H1 (cell line): ENCODE measurements around the gene PPP1R27. TPM values are rescaled to one million over a fixed set of nuclear protein-coding genes. Genes with fewer than 3 reads are reported as not detected.

Experiments used
- CTCF ChIA-PET: fragments of 300-600 bp; sonication (Branson Sonifier 250); formaldehyde crosslinking; loops from one replicate; lab custom pipeline; 2021; ENCODE audit not compliant: partially characterized antibody; lab: Charles Lee
- POLR2A ChIA-PET: fragments of 300-600 bp; sonication (Branson Sonifier 250); formaldehyde crosslinking; loops from one replicate; lab custom pipeline; 2021; ENCODE audit warnings: inconsistent platforms; ENCODE audit not compliant: partially characterized antibody; lab: Charles Lee
- DNase-seq, 2 experiments: peaks; one replicate each; pipeline versions ENCODE4 v3.0.0 to v3.0.0-alpha.2; 2010 to 2022; ENCODE audit warnings: low spot score in 2 of 2, low read depth in 1 of 2, mixed read lengths in 1 of 2
- FAIRE-seq: peaks from 2 replicates; lab custom pipeline; 2011; peaks lifted over from hg19 to GRCh38; lab: Jason Lieb, UNC
- H2AFZ ChIP-seq: 2 replicates; pipeline ENCODE4 v1.8.1; 2012; ENCODE audit warnings: low read length, inconsistent platforms
- H2AK5ac ChIP-seq: 2 replicates; pipeline ENCODE4 v1.6.1; 2013; ENCODE audit warnings: low read depth, low read length
- H2BK120ac ChIP-seq: replicated peaks from 2 replicates; pipeline ENCODE3; 2013; ENCODE audit warnings: low read depth, low read length, inconsistent platforms
- H2BK12ac ChIP-seq: 2 replicates; pipeline ENCODE4 v1.6.1; 2013; ENCODE audit warnings: low read depth, low read length
- H2BK15ac ChIP-seq: 2 replicates; pipeline ENCODE4 v1.6.1; 2013; ENCODE audit warnings: low read length
- H2BK20ac ChIP-seq: 2 replicates; pipeline ENCODE4 v1.6.1; 2013; ENCODE audit warnings: low read length
- H2BK5ac ChIP-seq: 2 replicates; pipeline ENCODE4 v1.6.1; 2013; ENCODE audit warnings: low read depth, low read length
- H3K14ac ChIP-seq: 2 replicates; pipeline ENCODE4 v1.6.1; 2013; ENCODE audit warnings: inconsistent platforms; ENCODE audit not compliant: insufficient read length
- H3K18ac ChIP-seq: 2 replicates; pipeline ENCODE4 v1.6.1; 2013; ENCODE audit warnings: low read length; ENCODE audit errors: extremely low read depth
- H3K23ac ChIP-seq: 2 replicates; pipeline ENCODE4 v1.6.1; 2013; ENCODE audit warnings: inconsistent platforms; ENCODE audit not compliant: insufficient read length
- H3K23me2 ChIP-seq: 2 replicates; pipeline ENCODE4 v1.6.1; 2013; ENCODE audit warnings: low read depth, low read length
- H3K27ac ChIP-seq: 2 replicates; pipeline ENCODE4 v1.6.1; 2011; ENCODE audit warnings: low read depth, low read length, inconsistent platforms
- H3K27me3 ChIP-seq, 4 experiments: replicated peaks in 1 of 4; 1 replicate in 1 of 4; 2 replicates in 3 of 4; pipeline versions ENCODE4 v1.6.1 to v1.8.1; 2011 to 2013; ENCODE audit warnings: low read length in 3 of 4, mild to moderate bottlenecking in 3 of 4, inconsistent platforms in 2 of 4, mixed read lengths in 2 of 4, moderate library complexity in 1 of 4; ENCODE audit not compliant: control insufficient read depth in 3 of 4, insufficient read depth in 3 of 4; ENCODE audit errors: extremely low read depth in 1 of 4
- H3K36me3 ChIP-seq, 4 experiments: 2 replicates each; pipeline versions ENCODE4 v1.6.1 to v1.8.1; 2011 to 2013; ENCODE audit warnings: mild to moderate bottlenecking in 4 of 4, low read length in 3 of 4, moderate library complexity in 2 of 4, control low read depth in 1 of 4, inconsistent platforms in 1 of 4; ENCODE audit not compliant: insufficient read depth in 4 of 4, control insufficient read depth in 2 of 4
- H3K4ac ChIP-seq: replicated peaks from 2 replicates; pipeline ENCODE3; 2013; ENCODE audit warnings: low read length, low read depth, mixed read lengths, inconsistent platforms; ENCODE audit not compliant: insufficient read length
- H3K4me1 ChIP-seq, 4 experiments: replicated peaks in 1 of 4; 1 replicate in 1 of 4; 2 replicates in 3 of 4; pipeline versions ENCODE4 v1.6.1 to v1.8.1; 2011 to 2013; ENCODE audit warnings: low read length in 3 of 4, inconsistent platforms in 2 of 4, mixed read lengths in 1 of 4; ENCODE audit not compliant: insufficient read depth in 4 of 4, control insufficient read depth in 3 of 4
- H3K4me2 ChIP-seq, 2 experiments: 2 replicates each; pipeline versions ENCODE4 v1.6.1 to v1.8.1; 2011 to 2013; ENCODE audit warnings: low read depth in 2 of 2, low read length in 2 of 2, control low read depth in 1 of 2, inconsistent platforms in 1 of 2, mild to moderate bottlenecking in 1 of 2; ENCODE audit not compliant: insufficient read depth in 1 of 2
- H3K4me3 ChIP-seq, 4 experiments: fragments of 200-600, 300-600 bp in 1 of 4; sonication (generic), shearing (Covaris generic), sonication (Bioruptor Twin) in 1 of 4; 2 replicates each; pipeline versions ENCODE4 v1.5.1 to v1.8.1; 2011 to 2016; ENCODE audit warnings: low read length in 4 of 4, low read depth in 3 of 4, control low read depth in 2 of 4, inconsistent platforms in 2 of 4, mild to moderate bottlenecking in 2 of 4, mixed read lengths in 1 of 4, moderate library complexity in 1 of 4; ENCODE audit not compliant: insufficient read depth in 2 of 4; ENCODE audit errors: extremely low read depth in 1 of 4
- H3K56ac ChIP-seq: replicated peaks from 2 replicates; pipeline ENCODE3; 2013; ENCODE audit warnings: low read depth, mild to moderate bottlenecking, mixed read lengths, low read length, inconsistent platforms; ENCODE audit not compliant: insufficient read length
- H3K79me1 ChIP-seq: 2 replicates; pipeline ENCODE4 v1.6.1; 2013; ENCODE audit warnings: low read depth, low read length, control low read depth
- H3K79me2 ChIP-seq, 2 experiments: 2 replicates each; pipeline versions ENCODE4 v1.6.1 to v1.8.1; 2012 to 2013; ENCODE audit warnings: low read length in 2 of 2, mild to moderate bottlenecking in 2 of 2, inconsistent platforms in 1 of 2; ENCODE audit not compliant: insufficient read depth in 2 of 2, control insufficient read depth in 1 of 2
- H3K9ac ChIP-seq, 4 experiments: replicated peaks in 1 of 4; 1 replicate in 1 of 4; 2 replicates in 3 of 4; pipeline versions ENCODE4 v1.6.1 to v1.8.1; 2011 to 2013; ENCODE audit warnings: low read depth in 3 of 4, low read length in 3 of 4, control low read depth in 2 of 4, mild to moderate bottlenecking in 2 of 4, moderate library complexity in 2 of 4, inconsistent platforms in 1 of 4; ENCODE audit errors: extremely low read depth in 1 of 4
- H3K9me3 ChIP-seq, 2 experiments: 2 replicates each; pipeline versions ENCODE4 v1.6.1 to v1.8.1; 2012 to 2013; ENCODE audit warnings: mild to moderate bottlenecking in 2 of 2, moderate library complexity in 2 of 2, control low read depth in 1 of 2, inconsistent platforms in 1 of 2, low read depth in 1 of 2, low read length in 1 of 2, mixed read lengths in 1 of 2; ENCODE audit not compliant: insufficient read depth in 2 of 2
- H4K20me1 ChIP-seq, 2 experiments: replicated peaks in 1 of 2; 2 replicates each; pipeline versions ENCODE3 to v1.8.1; 2011 to 2013; ENCODE audit warnings: inconsistent platforms in 2 of 2, low read length in 2 of 2, mild to moderate bottlenecking in 1 of 2; ENCODE audit not compliant: insufficient read depth in 2 of 2, control insufficient read depth in 1 of 2
- H4K5ac ChIP-seq: 2 replicates; pipeline ENCODE4 v1.6.1; 2013; ENCODE audit warnings: low read length, low read depth, mixed read lengths, inconsistent platforms; ENCODE audit not compliant: insufficient read length
- H4K8ac ChIP-seq: 2 replicates; pipeline ENCODE4 v1.8.0; 2013; ENCODE audit warnings: mild to moderate bottlenecking, moderate library complexity, low read length, inconsistent platforms; ENCODE audit not compliant: insufficient read depth; ENCODE audit errors: extremely low read depth
- H4K91ac ChIP-seq: replicated peaks from 2 replicates; pipeline ENCODE3; 2013; ENCODE audit warnings: low read length, mixed read lengths, inconsistent platforms; ENCODE audit not compliant: insufficient read length
- BACH1 ChIP-seq: IDR thresholded peaks from 2 replicates; pipeline ENCODE4 v1.6.1; 2012; ENCODE audit warnings: low read length, improper control_type of control experiment
- WGBS, 2 experiments: shearing (Covaris generic) in 1 of 2; methylation state at CpG; one replicate each; pipeline versions ENCODE4 v1.1.6 to v1.1.7; 2013 to 2015; ENCODE audit warnings: low lambda C conversion rate in 2 of 2, mixed read lengths in 2 of 2, inconsistent platforms in 1 of 2, low coverage in 1 of 2, missing lambda C conversion rate in 1 of 2; ENCODE audit not compliant: insufficient replicate concordance in 2 of 2, insufficient coverage in 1 of 2, insufficient read length in 1 of 2; ENCODE audit errors: extremely low coverage in 1 of 2, missing lambda C conversion rate in 1 of 2; 5-methylcytosine and 5-hydroxymethylcytosine counted together
- polyA plus RNA-seq, 7 experiments: library from polyadenylated mRNA; depleted of rRNA in 3 of 7; stranded (reverse) in 5 of 7; unstranded in 2 of 7; fragments of >200 nt in 5 of 7; fragments of 200-250 nt in 2 of 7; gene quantifications; 1 replicate in 5 of 7; 2 replicates in 1 of 7; 4 replicates in 1 of 7; pipeline versions ENCODE4 v1.2.1 to v1.2.3, GENCODE V29; 2011 to 2013; ENCODE audit warnings: missing spikeins in 2 of 7, mixed read lengths in 2 of 7
- total RNA-seq: library from RNA; stranded (reverse); fragmentation: NEBNext Ultra II Directional; extraction: Animal tissue kit (Norgen Biotek cat#: 25700); gene quantifications from 2 replicates; pipeline ENCODE4 v1.2.1, GENCODE V29; 2021

PPP1R27 gene
- total and polyA plus RNA-seq, 2 of the 8 experiments (the other 6 are each of a cell fraction or from before 2014, with no cell fraction given), result 0.27 TPM; not detected in 1

- no peaks in the 10 kb centered on the region for H3K79me1 ChIP-seq
- H2BK5ac ChIP-seq, result no peak overlapping the region
- H3K9ac ChIP-seq, result no peak overlapping the region; a peak in 1 of 7 replicates
- peak overlapping the region; percentile 100 for H3K56ac ChIP-seq
- POLR2A ChIA-PET, result interaction anchor here (1.0 kb wide), 1 partner anchor 57 kb away, joined by 5 read pairs; no protein-coding TSS in a partner anchor
- no peak overlapping the region for H3K4me2 ChIP-seq
- no peak overlapping the region for H2AFZ ChIP-seq
- H3K4me3 ChIP-seq, result no peak overlapping the region
- H4K8ac ChIP-seq, result no peak overlapping the region
- no peak overlapping the region for H3K14ac ChIP-seq
- H3K27ac ChIP-seq, result no peak overlapping the region
- H3K4me1 ChIP-seq, result no peaks in the 10 kb centered on the region
- no peak overlapping the region for H2BK20ac ChIP-seq
- peak overlapping the region; percentile 22 for H2BK120ac ChIP-seq
- H3K4ac ChIP-seq, result peak overlapping the region; percentile 94
- no peak for FAIRE-seq
- CTCF ChIA-PET, result no interaction called here
- no peaks in the 10 kb centered on the region for H3K79me2 ChIP-seq
- H3K9me3 ChIP-seq, result no peaks in the 10 kb centered on the region; a peak in 1 of 4 replicates
- no peaks in the 10 kb centered on the region for H3K36me3 ChIP-seq
- peak overlapping the region; percentile 73 for H3K23ac ChIP-seq
- WGBS, 2 experiments, result 91% methylated on average over 8 of the region's 8 CpGs; no CpG with 5 or more reads in 1 of the 2 experiments
- peak overlapping the region; percentile 23; the same call in 1 of the 2 replicates for H2BK15ac ChIP-seq
- H3K18ac ChIP-seq, result no peak overlapping the region
- peaks cover 0 to 4% (median 0%) of the 10 kb centered on the region in 4 experiments; a peak in 1 of 7 replicates for H3K27me3 ChIP-seq
- H4K20me1 ChIP-seq, result peaks cover 0 to 12% of the 10 kb centered on the region in 2 experiments
- peak overlapping the region; percentile 95 for H4K91ac ChIP-seq
- no peak overlapping the region; the same call in 1 of the 2 replicates for H2BK12ac ChIP-seq
- DNase-seq, result no peak
- no peak overlapping the region for H4K5ac ChIP-seq
- peaks cover 15% of the 10 kb centered on the region; the same call in 1 of the 2 replicates for H3K23me2 ChIP-seq
- peak overlapping the region; percentile 46 for H2AK5ac ChIP-seq
- no peak for TF ChIP-seq BACH1
Observed at GRCh38 chr17:81792675-81793615, 41.9 kb downstream of the PPP1R27 start.
